Measurements from ENCODE around the gene RNF112.

Gene RNF112

GRCh38 chr17:19381741-19382444 lies 29.1 kb upstream of the RNF112 start:
- Mint-ChIP-seq H3K36me3 (peaks cover 40% of the 10 kb centered on the region), H3K27ac (no peak overlapping the region), H3K4me3 (no peak overlapping the region), H3K4me1 (peaks cover 16% of the 10 kb centered on the region), H3K9me3 (no peaks in the 10 kb centered on the region)
- DNase-seq (ENCODE audit: low spot score in 2 of 2) = no peak
- no peak for ATAC-seq

- Mint-ChIP-seq H3K27ac (no peak overlapping the region), H3K9me3 (no peaks in the 10 kb centered on the region), H3K4me1 (peaks cover 15% of the 10 kb centered on the region), H3K36me3 (peaks cover 35% of the 10 kb centered on the region), H3K4me3 (no peak overlapping the region)
- DNase-seq (ENCODE audit: low spot score in 2 of 2) (no peak), ATAC-seq (no peak)
Measured at GRCh38 chr17:19382531-19383444, 28.2 kb upstream of the RNF112 start.

- H3K27ac Mint-ChIP-seq = peak overlapping the region; percentile 86
- no peak for DNase-seq (ENCODE audit: low spot score in 2 of 2)
Measured at GRCh38 chr17:19383681-19384470, 27.2 kb upstream of the RNF112 start.

GRCh38 chr17:19384723-19385391 lies 26.2 kb upstream of the RNF112 start:
- H3K27ac Mint-ChIP-seq = no peak overlapping the region
- H3K4me3 Mint-ChIP-seq = no peak overlapping the region
- peaks cover 19% of the 10 kb centered on the region for H3K4me1 Mint-ChIP-seq
- no peak for ATAC-seq
- H3K36me3 Mint-ChIP-seq = peaks cover 20% of the 10 kb centered on the region
- H3K9me3 Mint-ChIP-seq = no peaks in the 10 kb centered on the region
- DNase-seq (ENCODE audit: low spot score in 2 of 2) = no peak

More at GRCh38 chr17:19383681-19384470, 27.2 kb upstream of the RNF112 start:
- H3K9me3 Mint-ChIP-seq = no peaks in the 10 kb centered on the region
- H3K4me1 Mint-ChIP-seq = peaks cover 19% of the 10 kb centered on the region
- ATAC-seq = no peak
- H3K36me3 Mint-ChIP-seq = peaks cover 25% of the 10 kb centered on the region
- no peak overlapping the region for H3K4me3 Mint-ChIP-seq

- DNase-seq (ENCODE audit: low spot score in 2 of 2) = no peak
- no peaks in the 10 kb centered on the region for H3K9me3 Mint-ChIP-seq
- H3K27ac Mint-ChIP-seq = no peak overlapping the region
- peaks cover 19% of the 10 kb centered on the region for H3K4me1 Mint-ChIP-seq
- no peak overlapping the region for H3K4me3 Mint-ChIP-seq
- peaks cover 19% of the 10 kb centered on the region for H3K36me3 Mint-ChIP-seq
- ATAC-seq = no peak
Measured at GRCh38 chr17:19385521-19385983, 25.5 kb upstream of the RNF112 start.

GRCh38 chr17:19386051-19386929 lies 24.7 kb upstream of the RNF112 start:
- H3K36me3 Mint-ChIP-seq = peaks cover 19% of the 10 kb centered on the region
- peaks cover 19% of the 10 kb centered on the region for H3K4me1 Mint-ChIP-seq
- H3K4me3 Mint-ChIP-seq = no peak overlapping the region
- peak overlapping the region; percentile 6 for H3K27ac Mint-ChIP-seq
- H3K9me3 Mint-ChIP-seq = no peaks in the 10 kb centered on the region
- no peak for DNase-seq (ENCODE audit: low spot score in 2 of 2)
- ATAC-seq = peak; percentile 53

GRCh38 chr17:19386974-19387920 lies 23.8 kb upstream of the RNF112 start, which contains the start of gene MFAP4:
Gene MFAP4 (minus strand): TSS chr17:19387190. CDS start chr17:19387155, 35 bp downstream.
- Mint-ChIP-seq H3K36me3 (peaks cover 15% of the 10 kb centered on the region), H3K4me1 (peaks cover 19% of the 10 kb centered on the region), H3K27ac (peak within 1 kb of the TSS; percentile 85), H3K9me3 (no peaks in the 10 kb centered on the region), H3K4me3 (no peak within 1 kb of the TSS)
- ATAC-seq (no peak), DNase-seq (ENCODE audit: low spot score in 2 of 2) (no peak)

GRCh38 chr17:19387921-19388521 lies 23.0 kb upstream of the RNF112 start:
- peaks cover 7% of the 10 kb centered on the region for H3K36me3 Mint-ChIP-seq
- ATAC-seq = no peak
- H3K4me1 Mint-ChIP-seq = peaks cover 19% of the 10 kb centered on the region
- DNase-seq (ENCODE audit: low spot score in 2 of 2) = no peak
- peak overlapping the region; percentile 85 for H3K27ac Mint-ChIP-seq
- H3K4me3 Mint-ChIP-seq = no peak overlapping the region
- no peaks in the 10 kb centered on the region for H3K9me3 Mint-ChIP-seq

GRCh38 chr17:19388791-19389785 lies 21.9 kb upstream of the RNF112 start:
- Mint-ChIP-seq H3K4me3 (no peak overlapping the region), H3K4me1 (peaks cover 13% of the 10 kb centered on the region), H3K36me3 (peaks cover 5% of the 10 kb centered on the region), H3K9me3 (no peaks in the 10 kb centered on the region), H3K27ac (no peak overlapping the region)
- ATAC-seq (no peak), DNase-seq (ENCODE audit: low spot score in 2 of 2) (no peak)

GRCh38 chr17:19390951-19391350 lies 20.1 kb upstream of the RNF112 start:
- no peak for ATAC-seq
- no peak for DNase-seq (ENCODE audit: low spot score in 2 of 2)
- H3K4me3 Mint-ChIP-seq = no peak overlapping the region
- no peak overlapping the region for H3K27ac Mint-ChIP-seq
- peaks cover 6% of the 10 kb centered on the region for H3K4me1 Mint-ChIP-seq
- no peaks in the 10 kb centered on the region for H3K9me3 Mint-ChIP-seq
- no peaks in the 10 kb centered on the region for H3K36me3 Mint-ChIP-seq

- no peak for DNase-seq (ENCODE audit: low spot score in 2 of 2)
- no peak for ATAC-seq
- peak overlapping the region; percentile 45 for H3K27ac Mint-ChIP-seq
- H3K36me3 Mint-ChIP-seq = no peaks in the 10 kb centered on the region
- H3K9me3 Mint-ChIP-seq = no peaks in the 10 kb centered on the region
- peaks cover 6% of the 10 kb centered on the region for H3K4me1 Mint-ChIP-seq
- H3K4me3 Mint-ChIP-seq = no peak overlapping the region
Measured at GRCh38 chr17:19391432-19391831, 19.6 kb upstream of the RNF112 start.

GRCh38 chr17:19392303-19392702 lies 18.7 kb upstream of the RNF112 start:
- H3K27ac Mint-ChIP-seq = peak overlapping the region; percentile 45

More at GRCh38 chr17:19392303-19392702, 18.7 kb upstream of the RNF112 start:
- ATAC-seq (no peak), DNase-seq (ENCODE audit: low spot score in 2 of 2) (no peak)
- no peaks in the 10 kb centered on the region for H3K36me3 Mint-ChIP-seq
- no peak overlapping the region for H3K4me3 Mint-ChIP-seq
- H3K4me1 Mint-ChIP-seq = peaks cover 6% of the 10 kb centered on the region
- no peaks in the 10 kb centered on the region for H3K9me3 Mint-ChIP-seq
